Keratinocyte (primary cell): ENCODE measurements around the gene PGK2. TPM values are rescaled to one million over a fixed set of nuclear protein-coding genes. Genes with fewer than 3 reads are reported as not detected.
"Not testable (repeated sequence)": the region's sequence is repeated elsewhere in the genome, so short reads cannot be mapped to it uniquely, and the experiment has no call there.

Source experiments
- DNase-seq: peaks from one replicate; pipeline ENCODE4 v3.0.0-alpha.2; 2011; ENCODE audit warnings: low read depth, missing footprints, low spot score
- FAIRE-seq: peaks from 2 replicates; lab custom pipeline; 2011; peaks lifted over from hg19 to GRCh38; lab: Jason Lieb, UNC
- H2AFZ ChIP-seq: 2 replicates; pipeline ENCODE4 v1.6.0; 2012; ENCODE audit warnings: low read length, control low read depth, inconsistent platforms; ENCODE audit not compliant: control insufficient read depth
- H3K27ac ChIP-seq: 2 replicates; pipeline ENCODE4 v1.5.1; 2011; ENCODE audit warnings: low read length; ENCODE audit not compliant: control insufficient read depth, insufficient read depth
- H3K27me3 ChIP-seq: 3 replicates; pipeline ENCODE4 v1.6.0; 2011; ENCODE audit warnings: low read length; ENCODE audit not compliant: control insufficient read depth, insufficient read depth; ENCODE audit errors: extremely low read depth
- H3K36me3 ChIP-seq, 2 experiments: 2 replicates in 1 of 2; 3 replicates in 1 of 2; pipeline ENCODE4 v1.5.1; 2011; ENCODE audit warnings: low read length in 2 of 2, mild to moderate bottlenecking in 1 of 2; ENCODE audit not compliant: control insufficient read depth in 2 of 2, insufficient read depth in 2 of 2; ENCODE audit errors: extremely low read depth in 1 of 2
- H3K4me1 ChIP-seq: 3 replicates; pipeline ENCODE4 v1.5.1; 2011; ENCODE audit warnings: low read length; ENCODE audit not compliant: control insufficient read depth, insufficient read depth; ENCODE audit errors: extremely low read depth
- H3K4me2 ChIP-seq: 3 replicates; pipeline ENCODE4 v1.6.0; 2011; ENCODE audit warnings: low read depth, low read length; ENCODE audit not compliant: control insufficient read depth, insufficient read depth; ENCODE audit errors: extremely low read depth
- H3K4me3 ChIP-seq, 3 experiments: fragments of 200-600 bp in 1 of 3; sonication (generic) in 1 of 3; 2 replicates in 2 of 3; 3 replicates in 1 of 3; pipeline ENCODE4 v1.5.1; 2011 to 2016; ENCODE audit warnings: low read length in 3 of 3, mild to moderate bottlenecking in 3 of 3, control low read depth in 2 of 3, inconsistent platforms in 1 of 3, low read depth in 1 of 3, mixed read lengths in 1 of 3, mixed run types in 1 of 3, moderate library complexity in 1 of 3; ENCODE audit not compliant: control insufficient read depth in 2 of 3, insufficient read depth in 2 of 3; ENCODE audit errors: extremely low read depth in 1 of 3
- H3K79me2 ChIP-seq: 2 replicates; pipeline ENCODE4 v1.6.0; 2012; ENCODE audit warnings: low read length; ENCODE audit not compliant: control insufficient read depth, insufficient read depth
- H3K9ac ChIP-seq: 3 replicates; pipeline ENCODE4 v1.6.0; 2011; ENCODE audit warnings: low read length; ENCODE audit not compliant: control insufficient read depth, insufficient read depth; ENCODE audit errors: extremely low read depth
- H3K9me1 ChIP-seq: 3 replicates; pipeline ENCODE4 v1.6.0; 2011; ENCODE audit warnings: low read length; ENCODE audit not compliant: control insufficient read depth, insufficient read depth; ENCODE audit errors: extremely low read depth
- H3K9me3 ChIP-seq: 2 replicates; pipeline ENCODE4 v1.5.1; 2012; ENCODE audit warnings: low read depth, low read length; ENCODE audit not compliant: control insufficient read depth
- H4K20me1 ChIP-seq: 3 replicates; pipeline ENCODE4 v1.6.0; 2011; ENCODE audit warnings: low read length; ENCODE audit not compliant: control insufficient read depth, insufficient read depth; ENCODE audit errors: extremely low read depth
- EZH2 ChIP-seq: IDR thresholded peaks from one replicate; pipeline ENCODE4 v1.6.1; 2012; ENCODE audit warnings: inconsistent platforms, mild to moderate bottlenecking, low read length, moderate library complexity
- dilution Hi-C: fragments of 300-500 bp; cut with MboI; formaldehyde crosslinking; loops from one replicate; pipeline ENCODE4 v1.7.0; 2020; ENCODE audit warnings: low sequenced_read_pairs; ENCODE audit not compliant: extremely low pct_ligation_motif_present
- polyA plus RNA-seq, 5 experiments: library from polyadenylated mRNA; depleted of rRNA in 3 of 5; stranded (reverse) in 3 of 5; stranded (forward) in 1 of 5; unstranded in 1 of 5; fragments of >200 nt; gene quantifications; 1 replicate in 1 of 5; 2 replicates in 3 of 5; 3 replicates in 1 of 5; pipeline versions ENCODE4 v1.2.1 to v1.2.3, GENCODE V29; 2011 to 2012; ENCODE audit warnings: missing spikeins in 2 of 5, low read depth in 1 of 5, low replicate concordance in 1 of 5
- TF ChIP-seq, protein P1 (sequence below), 3 experiments: IDR thresholded peaks in 1 of 3; conservative IDR thresholded peaks in 1 of 3; optimal IDR thresholded peaks in 1 of 3; 2 replicates in 2 of 3; 3 replicates in 1 of 3; pipeline versions ENCODE3 to v1.5.1; 2011; ENCODE audit warnings: low read length in 3 of 3, mild to moderate bottlenecking in 3 of 3, moderate library complexity in 2 of 3, control low read depth in 1 of 3, inconsistent platforms in 1 of 3; ENCODE audit not compliant: insufficient read depth in 2 of 3; ENCODE audit errors: extremely low read depth in 1 of 3

PGK2 gene
- polyA plus RNA-seq, 1 donor (not counting 4 experiments of a cell fraction or from before 2014, with no cell fraction given): not detected

DNA sequence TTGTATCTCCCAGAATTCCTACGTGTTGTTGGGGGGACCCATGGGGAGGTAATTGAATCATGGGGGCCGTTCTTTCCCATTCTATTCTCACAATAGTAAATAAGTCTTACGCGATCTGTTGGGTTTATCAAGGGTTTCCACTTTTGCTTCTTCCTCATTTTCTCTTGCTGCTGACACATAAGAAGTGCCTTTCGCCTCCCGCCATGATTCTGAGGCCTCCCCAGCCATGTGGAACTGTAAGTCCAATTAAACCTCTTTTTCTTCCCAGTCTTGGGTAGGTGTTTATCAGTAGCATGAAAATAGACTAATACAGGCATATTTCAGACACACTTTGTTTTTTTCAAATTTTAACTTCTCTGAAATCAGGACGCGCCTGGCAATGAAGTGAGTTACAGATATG lies 14.4 kb upstream of the PGK2 start:
- Histone ChIP-seq H3K4me3 (no peak overlapping the region), H3K9me1 (no peaks in the 10 kb centered on the region), H3K79me2 (no peaks in the 10 kb centered on the region), H3K36me3 (no peaks in the 10 kb centered on the region), H4K20me1 (no peaks in the 10 kb centered on the region), H3K9ac (no peak overlapping the region), H3K9me3 (no peaks in the 10 kb centered on the region), H3K4me2 (no peak overlapping the region), H2AFZ (no peak overlapping the region), H3K27me3 (no peaks in the 10 kb centered on the region), H3K4me1 (no peaks in the 10 kb centered on the region), H3K27ac (no peak overlapping the region)
- TF ChIP-seq, protein P1, sequence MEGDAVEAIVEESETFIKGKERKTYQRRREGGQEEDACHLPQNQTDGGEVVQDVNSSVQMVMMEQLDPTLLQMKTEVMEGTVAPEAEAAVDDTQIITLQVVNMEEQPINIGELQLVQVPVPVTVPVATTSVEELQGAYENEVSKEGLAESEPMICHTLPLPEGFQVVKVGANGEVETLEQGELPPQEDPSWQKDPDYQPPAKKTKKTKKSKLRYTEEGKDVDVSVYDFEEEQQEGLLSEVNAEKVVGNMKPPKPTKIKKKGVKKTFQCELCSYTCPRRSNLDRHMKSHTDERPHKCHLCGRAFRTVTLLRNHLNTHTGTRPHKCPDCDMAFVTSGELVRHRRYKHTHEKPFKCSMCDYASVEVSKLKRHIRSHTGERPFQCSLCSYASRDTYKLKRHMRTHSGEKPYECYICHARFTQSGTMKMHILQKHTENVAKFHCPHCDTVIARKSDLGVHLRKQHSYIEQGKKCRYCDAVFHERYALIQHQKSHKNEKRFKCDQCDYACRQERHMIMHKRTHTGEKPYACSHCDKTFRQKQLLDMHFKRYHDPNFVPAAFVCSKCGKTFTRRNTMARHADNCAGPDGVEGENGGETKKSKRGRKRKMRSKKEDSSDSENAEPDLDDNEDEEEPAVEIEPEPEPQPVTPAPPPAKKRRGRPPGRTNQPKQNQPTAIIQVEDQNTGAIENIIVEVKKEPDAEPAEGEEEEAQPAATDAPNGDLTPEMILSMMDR (optimal IDR thresholded peaks at IDR 0.05 in 1 of 3, IDR thresholded peaks at IDR 0.05 in 1 of 3, conservative IDR thresholded peaks at IDR 0.05 in 1 of 3; ENCODE audit: extremely low read depth in 1 of 3, insufficient read depth in 2 of 3, low read length in 3 of 3): no peak
- TF ChIP-seq EZH2: no peak
- FAIRE-seq (no peak), DNase-seq (no peak)
- dilution Hi-C loops: no loop called here

DNA sequence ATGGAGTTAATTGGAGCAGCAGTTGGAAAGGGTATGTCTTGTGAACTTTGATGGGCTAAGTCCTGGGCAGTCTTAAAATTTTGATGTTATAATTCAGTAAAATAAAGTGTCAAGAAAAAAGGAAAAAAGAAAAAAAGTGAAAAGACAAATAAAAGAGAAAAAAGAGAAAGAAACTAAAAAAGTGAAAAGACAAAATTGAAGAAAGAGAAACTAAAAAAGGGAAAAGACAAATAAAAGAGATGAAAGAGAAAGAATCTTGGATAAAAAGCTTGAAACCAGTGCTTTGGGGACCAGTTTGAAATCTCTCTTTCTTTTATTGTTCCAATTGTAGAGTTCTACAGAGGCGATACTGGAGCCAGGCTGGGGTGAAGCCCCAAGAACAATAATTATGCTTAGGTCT lies 12.0 kb upstream of the PGK2 start:
- Histone ChIP-seq H3K9me3 (no peaks in the 10 kb centered on the region), H3K4me2 (no peak overlapping the region), H3K9ac (no peak overlapping the region), H4K20me1 (no peaks in the 10 kb centered on the region), H2AFZ (no peak overlapping the region), H3K4me1 (no peaks in the 10 kb centered on the region), H3K36me3 (no peaks in the 10 kb centered on the region), H3K79me2 (no peaks in the 10 kb centered on the region), H3K27me3 (no peaks in the 10 kb centered on the region), H3K4me3 (no peak overlapping the region), H3K9me1 (no peaks in the 10 kb centered on the region), H3K27ac (no peak overlapping the region)
- no peak for TF ChIP-seq EZH2
- TF ChIP-seq, protein P1 (optimal IDR thresholded peaks at IDR 0.05 in 1 of 3, IDR thresholded peaks at IDR 0.05 in 1 of 3, conservative IDR thresholded peaks at IDR 0.05 in 1 of 3; ENCODE audit: extremely low read depth in 1 of 3, insufficient read depth in 2 of 3, low read length in 3 of 3): no peak
- dilution Hi-C loops: no loop called here
- FAIRE-seq: no peak
- no peak for DNase-seq

DNA sequence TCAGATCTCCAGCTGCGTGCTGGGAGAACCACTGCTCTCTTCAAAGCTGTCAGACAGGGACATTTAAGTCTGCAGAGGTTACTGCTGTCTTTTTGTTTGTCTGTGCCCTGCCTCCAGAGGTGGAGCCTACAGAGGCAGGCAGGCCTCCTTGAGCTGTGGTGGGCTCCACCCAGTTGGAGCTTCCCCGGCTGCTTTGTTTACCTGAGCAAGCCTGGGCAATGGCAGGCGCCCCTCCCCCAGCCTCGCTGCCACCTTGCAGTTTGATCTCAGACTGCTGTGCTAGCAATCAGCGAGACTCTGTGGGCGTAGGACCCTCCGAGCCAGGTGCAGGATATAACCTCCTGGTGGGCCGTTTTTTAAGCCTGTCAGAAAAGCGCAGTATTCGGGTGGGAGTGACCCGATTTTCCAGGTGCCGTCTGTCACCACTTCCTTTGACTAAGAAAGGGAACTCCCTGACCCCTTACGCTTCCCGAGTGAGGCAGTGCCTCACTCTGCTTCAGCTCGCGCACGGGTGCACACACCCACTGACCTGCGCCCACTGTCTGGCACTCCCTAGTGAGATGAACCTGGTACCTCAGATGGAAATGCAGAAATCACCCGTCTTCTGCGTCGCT lies 9.9 kb upstream of the PGK2 start:
- H2AFZ ChIP-seq, H4K20me1 ChIP-seq, H3K79me2 ChIP-seq, H3K9me3 ChIP-seq, H3K36me3 ChIP-seq, H3K27ac ChIP-seq, H3K9ac ChIP-seq, H3K4me3 ChIP-seq, dilution Hi-C loops, H3K9me1 ChIP-seq, H3K4me2 ChIP-seq, H3K27me3 ChIP-seq, FAIRE-seq, H3K4me1 ChIP-seq, DNase-seq: not testable (repeated sequence)
